GM04504 (cell line): ENCODE data around the gene RNASET2.
A peak's percentile ranks its signal among the peaks of the same experiment; 100 is the strongest.

Experiments
- DNase-seq: peaks from one replicate; pipeline ENCODE4 v3.0.0-alpha.2; 2012; ENCODE audit warnings: low read depth

RNASET2 gene, protein sequence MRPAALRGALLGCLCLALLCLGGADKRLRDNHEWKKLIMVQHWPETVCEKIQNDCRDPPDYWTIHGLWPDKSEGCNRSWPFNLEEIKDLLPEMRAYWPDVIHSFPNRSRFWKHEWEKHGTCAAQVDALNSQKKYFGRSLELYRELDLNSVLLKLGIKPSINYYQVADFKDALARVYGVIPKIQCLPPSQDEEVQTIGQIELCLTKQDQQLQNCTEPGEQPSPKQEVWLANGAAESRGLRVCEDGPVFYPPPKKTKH

DNA sequence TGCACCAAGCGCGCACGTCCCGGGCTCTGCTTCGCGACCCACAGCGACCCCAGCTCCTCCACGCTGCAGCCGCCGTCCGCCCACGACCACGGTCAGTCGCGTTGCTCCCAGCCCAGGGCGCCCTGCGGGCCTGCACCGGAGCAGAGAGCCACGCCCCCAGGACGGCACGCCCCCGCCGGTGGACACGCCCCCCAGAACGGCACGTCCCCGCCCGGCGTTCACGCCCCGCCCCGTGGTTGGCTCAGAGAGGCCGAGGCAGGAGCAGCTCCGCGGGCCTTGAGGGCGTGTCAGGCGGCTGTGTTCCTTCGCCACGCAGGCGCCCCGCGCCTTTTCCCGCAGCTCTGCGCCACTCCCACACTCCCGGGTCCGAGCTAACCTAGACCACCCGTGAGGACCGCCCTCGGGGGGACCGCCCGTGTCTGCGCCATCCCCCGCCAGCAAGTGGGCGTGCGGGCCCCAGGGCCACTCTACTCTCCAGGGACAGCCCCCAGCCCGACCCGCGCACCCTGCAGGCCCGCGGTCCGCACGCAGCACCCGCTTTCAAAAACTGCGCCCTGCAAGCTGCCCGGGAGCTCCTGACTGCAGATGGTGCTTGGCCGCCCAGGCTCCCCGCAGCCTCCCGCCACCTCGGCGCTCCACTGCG, at the start of gene RNASET2:
Gene RNASET2, minus strand, starts transcription at position 107 of the 643 bp plus-strand sequence. CDS start 368 bp downstream, outside the sequence.
- peak; percentile 81 for DNase-seq

DNA sequence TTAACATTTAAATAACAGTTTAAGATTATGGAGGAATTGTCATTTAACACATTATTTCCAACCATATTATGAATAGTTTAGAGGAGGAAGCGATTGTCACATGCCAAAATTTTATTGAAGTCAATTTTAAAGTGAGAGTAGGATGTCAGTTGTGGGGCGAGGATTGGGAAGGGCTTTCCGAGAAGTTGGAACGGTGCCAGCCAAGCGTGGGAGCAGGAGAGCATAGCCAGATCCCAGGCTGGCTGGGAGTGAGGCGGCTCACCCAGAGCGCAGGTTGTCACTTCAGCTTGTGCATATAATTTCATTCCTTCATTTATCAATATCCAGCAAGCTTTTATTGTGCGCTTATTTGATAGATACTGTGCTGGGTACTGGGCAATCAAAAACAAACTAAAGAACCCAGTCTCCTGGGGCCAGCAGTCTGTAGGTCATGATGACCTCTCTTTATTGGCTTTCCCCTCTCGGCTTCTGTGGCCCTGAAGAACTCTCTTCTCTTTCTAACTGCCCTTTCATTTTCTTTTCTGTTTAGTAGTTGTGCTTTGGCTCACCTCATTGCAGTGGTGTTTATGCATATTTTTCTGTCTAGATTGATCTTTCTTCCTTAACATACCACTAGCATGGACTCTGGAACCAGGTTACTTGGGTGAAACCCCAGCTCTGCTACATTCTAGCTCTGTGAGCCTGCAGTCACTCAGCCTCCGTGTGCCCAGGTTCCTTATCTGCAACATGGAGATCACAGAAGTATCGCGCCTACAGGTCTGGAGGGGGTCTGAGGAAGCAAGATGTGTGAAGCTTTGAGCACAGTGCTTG, 49.2 kb upstream of the RNASET2 start:
- DNase-seq = no peak

DNA sequence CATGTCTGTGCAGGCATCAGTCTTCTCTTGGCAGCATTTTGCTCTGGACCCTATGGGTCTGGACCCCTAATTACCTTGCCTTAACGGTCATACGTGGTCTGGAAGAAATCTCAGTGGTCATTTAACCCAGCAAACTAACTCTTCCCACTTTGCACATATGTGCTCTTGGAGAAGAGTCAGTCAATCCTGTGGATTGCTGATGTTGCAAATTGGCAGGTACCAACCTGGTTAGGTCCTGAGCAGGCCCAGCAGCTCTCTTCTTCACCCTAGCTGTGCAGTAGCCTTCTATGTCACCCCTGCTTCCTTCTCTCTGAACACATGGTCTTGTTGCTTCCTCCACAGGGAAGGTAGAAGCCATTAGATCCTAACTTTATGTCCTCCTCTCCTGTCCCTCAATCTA, 44.4 kb upstream of the RNASET2 start:
- DNase-seq = no peak

DNA sequence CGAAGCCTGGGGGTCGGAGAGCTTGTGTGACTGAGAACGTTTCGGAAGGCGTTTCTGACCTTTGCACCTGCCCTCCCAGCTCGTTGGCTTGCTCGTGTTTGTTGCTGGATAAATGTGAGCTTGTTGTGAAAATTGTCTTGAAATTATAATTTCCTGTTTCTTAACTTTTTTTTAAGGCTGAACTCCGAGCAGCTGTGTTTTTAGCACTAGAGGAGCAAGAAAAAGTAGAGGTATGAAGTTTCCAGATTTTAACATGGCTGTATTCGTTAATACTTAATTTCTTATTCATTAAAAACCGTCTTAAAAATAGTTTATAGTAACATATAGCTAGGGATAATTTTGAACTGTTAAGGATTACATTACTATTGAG, 43.5 kb upstream of the RNASET2 start:
- no peak for DNase-seq

DNA sequence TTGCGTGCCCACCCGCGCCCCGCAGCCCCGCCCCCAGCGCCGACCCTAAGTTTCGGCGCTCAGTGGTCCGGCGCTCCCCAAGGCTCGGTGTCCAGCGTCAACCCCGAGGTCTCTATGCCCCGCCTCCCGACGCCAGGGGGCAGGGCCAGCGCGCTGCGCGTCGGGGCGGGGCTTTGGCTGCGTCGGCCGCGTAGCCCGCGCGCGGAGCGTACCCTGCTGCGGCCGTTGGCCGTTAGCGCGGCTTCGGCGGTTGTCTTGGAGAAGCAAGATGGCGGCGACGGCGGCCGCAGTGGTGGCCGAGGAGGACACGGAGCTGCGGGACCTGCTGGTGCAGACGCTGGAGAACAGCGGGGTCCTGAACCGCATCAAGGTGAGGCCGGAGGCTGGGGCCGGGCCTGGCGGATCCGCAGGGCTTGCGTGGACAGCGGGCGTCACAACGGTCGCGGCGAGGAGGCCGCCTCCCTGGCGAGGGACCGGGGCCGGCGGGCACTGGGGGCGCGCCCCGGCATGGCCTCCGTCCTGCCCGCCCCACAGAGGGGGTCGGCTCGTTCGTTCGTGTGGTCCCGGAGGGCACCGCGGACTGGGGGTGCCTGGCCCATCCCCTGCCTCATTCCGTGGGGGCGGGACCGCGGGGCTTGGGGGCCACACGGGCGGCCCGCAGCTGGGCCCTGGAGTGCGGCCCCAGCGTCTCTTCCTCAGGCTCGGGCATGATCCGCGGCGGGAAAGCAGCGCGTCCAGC, 43.0 kb upstream of the RNASET2 start, which contains the start of gene CEP43:
Gene CEP43, plus strand, starts transcription at position 253 of the 739 bp plus-strand sequence. Its CDS starts 16 bp downstream, at position 269.
- peak; percentile 92 for DNase-seq

DNA sequence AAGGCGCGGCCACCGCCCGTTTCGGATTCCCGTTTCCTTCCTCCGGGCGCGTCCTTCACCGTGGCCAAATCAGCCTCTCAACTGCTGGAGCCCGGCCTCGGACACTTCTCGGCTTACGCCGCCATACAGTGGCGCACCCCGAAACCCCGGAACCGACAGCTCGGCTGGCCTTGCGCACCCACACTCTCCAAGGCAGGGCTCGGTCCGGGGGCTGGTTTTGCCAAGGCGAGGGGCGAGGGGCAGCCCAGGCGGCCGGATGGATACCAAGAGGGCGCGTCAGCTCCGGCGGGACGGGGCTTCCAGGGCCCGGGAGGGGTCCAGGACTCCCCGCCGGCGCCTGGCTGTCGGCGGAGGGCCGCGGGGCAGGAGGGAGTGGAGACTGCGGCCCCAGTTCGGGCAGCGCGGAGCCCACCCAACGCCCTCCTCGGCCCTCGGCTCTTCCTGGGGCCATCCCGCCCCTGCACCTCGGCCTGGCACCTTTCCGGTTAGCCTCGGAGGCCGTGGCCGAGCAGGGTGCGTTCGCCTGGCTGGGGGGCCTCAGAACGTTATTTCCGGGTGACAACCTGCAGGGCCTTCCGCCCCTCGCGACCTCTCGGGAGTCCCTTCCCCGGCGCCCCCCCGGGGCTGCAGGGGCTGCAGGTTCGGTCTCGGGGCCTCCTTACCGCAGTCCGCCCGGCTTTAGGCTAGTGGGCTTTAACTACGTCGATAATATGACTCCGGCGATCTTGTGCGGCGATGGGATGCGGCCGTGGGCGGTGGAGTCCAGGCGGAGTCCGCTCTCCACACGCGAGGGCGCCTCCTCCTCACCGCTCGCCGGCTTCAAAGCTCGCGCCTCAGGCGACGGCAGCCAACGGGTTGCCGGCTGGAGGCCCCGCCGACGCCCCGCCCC, 42.1 kb upstream of the RNASET2 start:
- DNase-seq = no peak

DNA sequence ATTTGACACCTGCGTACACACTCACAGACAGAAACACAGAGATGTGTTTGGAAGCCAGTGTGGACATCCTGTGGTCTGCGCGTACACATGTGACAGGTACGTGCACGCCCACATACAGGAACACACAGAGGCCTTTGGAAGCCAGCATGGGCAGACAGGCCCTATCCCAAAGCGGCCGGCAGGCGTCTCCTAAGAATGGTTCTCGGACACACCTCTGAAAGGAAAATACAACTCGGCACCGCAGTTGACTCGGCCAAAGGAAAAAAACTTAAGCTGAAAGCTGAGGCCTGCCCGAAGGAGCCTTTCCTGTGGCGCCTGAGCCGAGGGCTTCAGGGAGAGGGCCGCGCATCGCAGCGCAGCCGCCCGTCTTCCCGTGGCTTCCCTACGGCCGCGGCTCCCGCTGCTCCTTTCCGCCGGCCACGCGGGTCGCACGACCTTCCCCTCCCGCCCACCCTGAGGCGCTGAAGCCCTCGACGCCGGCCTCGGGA, 41.5 kb upstream of the RNASET2 start:
- peak; percentile 46 for DNase-seq

DNA sequence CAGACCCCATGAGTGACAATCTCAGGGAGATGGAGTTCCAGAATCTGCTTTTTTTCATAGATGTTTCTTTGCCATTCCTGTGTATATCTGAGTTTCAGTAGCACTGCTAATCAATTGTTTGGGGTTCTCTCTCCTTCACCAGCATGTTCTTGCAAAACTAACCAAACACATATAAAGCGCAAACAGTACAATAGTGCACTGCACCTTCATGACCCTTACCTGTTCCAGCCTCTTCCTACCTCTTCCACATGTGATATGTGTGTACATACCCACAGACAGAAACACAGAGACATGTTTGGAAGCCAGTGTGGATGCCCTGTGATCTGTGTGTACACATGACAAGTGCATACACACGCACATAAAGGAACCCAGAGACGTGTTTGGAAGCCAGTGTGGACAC, 41.0 kb upstream of the RNASET2 start:
- no peak for DNase-seq

DNA sequence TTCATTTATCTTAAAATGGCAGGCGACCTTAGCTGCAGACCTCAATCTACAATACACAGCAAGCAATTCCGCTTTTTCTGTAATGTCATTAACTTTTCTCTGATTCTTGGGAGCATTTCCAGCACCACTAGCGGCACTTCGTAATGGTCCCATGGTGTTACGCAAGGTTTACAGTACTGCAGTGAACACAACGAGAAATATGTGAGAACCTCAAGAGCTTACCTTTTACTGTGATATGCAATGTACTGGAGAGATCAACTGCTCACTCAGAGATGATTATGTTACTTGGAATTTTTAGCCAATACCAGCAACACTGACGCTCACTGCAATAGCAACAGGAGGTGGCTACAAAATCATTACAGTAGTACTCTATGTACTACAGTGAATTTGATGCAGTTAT, 40.1 kb upstream of the RNASET2 start:
- no peak for DNase-seq

DNA sequence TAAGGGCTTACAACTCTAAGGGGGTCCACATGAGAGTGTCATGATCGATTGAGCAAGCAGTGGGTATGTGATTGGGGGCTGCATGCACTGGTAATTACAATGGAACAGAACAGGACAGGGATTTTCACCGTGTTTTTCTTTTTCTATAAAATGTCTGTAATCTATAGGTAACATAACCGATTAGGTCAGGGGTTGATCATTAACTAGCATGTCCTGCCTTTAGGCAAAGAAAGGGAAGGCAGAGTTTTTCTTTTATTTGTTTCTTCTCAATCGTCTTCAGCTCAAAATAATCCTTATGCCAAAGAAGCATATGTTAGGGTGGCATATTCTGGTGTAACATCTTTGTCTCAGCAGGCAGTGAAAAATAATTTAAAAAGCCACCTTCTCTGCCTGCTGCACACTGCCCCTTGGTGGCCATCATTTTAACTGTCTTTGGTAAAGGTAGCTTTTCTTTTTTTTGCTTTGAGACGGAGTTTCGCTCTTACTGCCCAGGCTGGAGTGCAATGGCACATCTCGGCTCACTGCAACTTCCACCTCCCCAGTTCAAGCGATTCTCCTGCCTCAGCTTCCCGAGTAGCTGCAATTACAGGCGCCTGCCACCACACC, 33.2 kb upstream of the RNASET2 start:
- no peak for DNase-seq

DNA sequence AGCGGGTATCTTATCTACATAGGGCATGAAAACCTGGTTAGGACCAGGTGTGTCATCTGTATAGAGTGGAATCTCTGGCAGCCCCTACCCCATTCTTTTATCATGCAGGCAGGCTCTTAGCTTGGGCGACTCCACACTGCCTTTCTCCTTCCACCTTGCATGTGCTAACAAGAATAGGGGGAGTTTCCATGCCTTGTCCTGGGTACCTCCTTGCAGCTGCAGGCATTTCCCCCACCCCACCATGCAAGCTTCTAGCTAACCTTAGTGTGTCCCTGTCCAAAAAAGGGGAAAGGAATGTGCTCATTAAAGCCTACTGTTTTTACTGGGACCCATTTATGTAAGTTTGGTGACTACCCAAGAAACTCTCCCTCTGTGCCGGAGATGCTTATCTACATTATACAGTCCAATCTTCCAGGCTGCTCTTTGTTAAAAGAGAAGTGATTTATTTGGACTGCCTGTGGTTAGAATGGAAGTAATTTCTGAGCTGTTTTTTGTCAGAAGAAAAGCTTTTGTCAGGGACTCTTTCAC, 32.4 kb upstream of the RNASET2 start:
- no peak for DNase-seq

DNA sequence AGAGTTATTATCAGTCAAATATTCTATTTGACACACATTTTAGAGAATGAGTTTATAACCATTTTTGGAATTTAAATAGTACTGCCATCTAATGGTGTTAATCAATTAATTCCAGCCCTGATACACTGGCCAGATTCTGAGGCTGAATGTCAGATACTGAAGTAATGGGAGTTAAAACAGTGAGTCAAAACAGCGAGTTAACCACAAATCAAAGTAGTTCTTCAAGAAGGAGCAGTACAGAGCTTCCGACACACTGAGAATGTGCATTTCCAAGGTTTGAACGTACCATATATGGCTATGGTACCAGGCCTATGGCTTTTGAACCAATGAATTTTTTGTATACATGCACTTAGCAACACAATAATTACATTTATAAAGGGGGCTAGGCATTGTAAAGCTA, 31.6 kb upstream of the RNASET2 start:
- DNase-seq = no peak

DNA sequence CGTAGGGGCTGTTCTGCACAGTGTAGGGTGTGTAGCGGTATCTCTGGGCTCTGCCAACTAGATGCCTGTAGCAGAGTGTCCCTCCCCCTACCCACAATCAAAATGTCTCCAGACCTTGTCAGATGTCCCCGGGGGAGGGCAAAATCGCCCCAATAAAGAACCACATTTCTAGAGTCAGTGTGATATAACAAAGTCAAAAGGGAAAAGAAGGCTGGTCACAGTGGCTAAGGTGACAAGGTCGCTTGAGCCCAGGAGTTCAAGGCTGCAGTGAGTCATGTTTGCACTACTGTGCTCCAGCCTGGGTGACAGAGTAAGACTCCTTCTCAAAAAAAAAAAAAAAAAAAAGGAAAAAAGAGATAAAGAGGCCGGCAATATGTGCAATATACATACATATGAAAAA, 31.1 kb upstream of the RNASET2 start:
- DNase-seq = no peak

DNA sequence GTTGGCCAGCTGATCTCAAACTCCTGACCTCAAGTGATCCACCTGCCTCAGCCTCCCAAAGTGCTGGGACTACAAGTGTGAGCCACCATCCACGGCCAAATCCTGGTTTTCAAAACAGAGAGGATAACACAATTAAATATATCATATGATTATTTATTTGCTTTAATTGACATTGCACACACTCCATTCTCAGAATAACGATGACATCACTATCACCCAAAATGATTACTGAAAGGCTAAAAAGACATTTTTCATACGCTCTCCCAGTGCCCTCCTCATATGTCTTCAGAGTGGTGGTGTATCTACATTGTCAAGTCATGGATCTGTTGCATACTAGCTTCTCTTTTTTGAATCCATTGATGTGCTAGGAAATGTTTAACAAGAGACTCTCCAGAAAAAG, 24.4 kb upstream of the RNASET2 start:
- no peak for DNase-seq

DNA sequence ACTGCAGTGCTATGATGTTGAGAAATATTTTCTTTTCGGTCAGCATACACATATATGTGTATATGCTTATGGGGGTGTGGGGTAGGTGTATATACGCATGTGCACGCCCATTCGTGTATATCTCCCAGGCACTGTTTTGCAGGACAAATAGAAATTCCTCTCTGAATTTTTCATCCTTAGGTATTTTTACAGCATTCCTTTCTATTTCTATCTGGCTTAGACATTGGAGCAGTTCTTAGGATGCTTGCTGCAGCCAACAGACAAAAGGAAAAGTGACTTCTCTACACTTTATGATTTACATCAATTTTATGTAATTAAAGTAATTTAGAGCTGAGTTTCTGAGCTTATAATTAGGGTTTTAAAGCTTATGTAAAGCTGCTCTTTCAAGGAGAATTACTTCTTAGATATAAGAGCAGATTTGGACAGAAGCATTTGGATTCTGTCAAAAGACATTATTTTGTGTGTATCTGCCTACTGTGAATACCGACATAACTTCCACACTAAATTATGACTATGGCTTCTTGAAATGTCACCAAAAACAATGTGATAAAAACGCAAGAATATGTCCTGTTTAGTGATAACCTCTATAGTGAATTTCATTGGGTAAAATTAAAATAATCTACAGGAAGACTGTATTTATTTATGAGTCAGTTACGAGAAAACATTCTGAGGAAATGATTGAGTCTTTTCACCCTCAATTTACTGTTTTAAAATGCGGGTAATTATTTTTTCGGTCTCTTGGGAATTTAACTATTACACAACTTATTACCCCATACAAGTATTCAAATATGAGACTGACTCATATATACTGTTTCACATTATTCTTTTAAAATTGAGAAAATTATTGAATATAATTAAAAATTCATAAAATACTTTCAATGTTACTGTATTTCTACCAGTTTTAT, 21.5 kb upstream of the RNASET2 start:
- no peak for DNase-seq

DNA sequence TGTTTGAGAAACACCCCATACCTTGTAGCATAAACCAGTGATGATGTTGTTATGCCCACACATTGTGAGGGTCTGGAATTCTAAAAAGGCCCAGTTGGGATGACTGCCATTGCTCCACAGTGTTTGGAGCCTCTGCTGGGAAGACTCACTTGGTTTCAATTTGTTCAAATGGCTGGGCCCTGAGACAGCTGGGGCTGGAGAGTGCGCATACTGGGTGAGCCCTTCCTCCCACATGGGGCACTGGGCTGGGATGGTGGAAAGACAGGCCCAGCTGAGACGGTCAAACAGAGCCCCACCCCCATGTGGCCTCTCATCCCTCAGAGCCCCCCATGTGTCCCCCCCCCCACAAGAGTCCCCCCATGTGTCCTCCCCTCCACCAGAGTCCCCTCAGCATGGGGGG, 20.3 kb upstream of the RNASET2 start:
- no peak for DNase-seq

DNA sequence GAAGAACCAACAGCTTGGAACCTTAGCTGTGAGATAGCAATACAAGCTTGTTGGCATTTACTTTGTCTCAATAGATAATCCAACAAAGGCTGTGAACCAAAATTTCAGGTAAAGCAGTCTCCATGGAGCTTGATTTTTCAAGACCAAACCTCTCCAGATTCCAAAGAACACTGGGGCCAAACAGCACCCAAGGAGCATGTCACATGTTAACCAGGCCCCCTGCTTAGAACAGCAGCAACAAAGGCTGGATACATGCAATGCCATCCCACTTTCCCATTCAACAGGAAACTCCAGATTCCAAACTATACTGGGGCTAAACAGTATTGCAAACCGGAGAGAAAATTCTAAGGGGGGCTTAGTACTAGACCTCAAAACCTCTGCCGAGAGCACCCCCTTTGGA, 15.8 kb upstream of the RNASET2 start:
- no peak for DNase-seq

DNA sequence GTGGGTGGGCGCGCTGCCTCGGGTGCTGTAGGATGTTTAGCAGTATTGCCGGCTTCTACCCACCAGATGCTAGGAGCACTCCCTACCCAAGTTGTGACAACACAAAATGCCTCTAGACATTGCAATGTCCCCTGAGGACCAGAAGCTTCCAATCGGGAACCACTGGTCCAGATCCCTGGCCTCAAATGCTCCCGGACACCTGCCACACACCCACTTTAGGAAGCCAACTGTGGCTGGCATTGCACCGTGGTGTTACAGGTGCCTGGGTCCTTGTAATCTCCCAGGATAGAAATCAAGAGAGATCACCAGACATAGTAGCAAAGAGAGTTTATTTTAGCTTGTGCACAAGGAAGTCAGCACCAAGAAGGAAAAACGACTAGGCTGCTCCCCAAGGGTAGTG, 14.9 kb upstream of the RNASET2 start:
- DNase-seq = no peak

DNA sequence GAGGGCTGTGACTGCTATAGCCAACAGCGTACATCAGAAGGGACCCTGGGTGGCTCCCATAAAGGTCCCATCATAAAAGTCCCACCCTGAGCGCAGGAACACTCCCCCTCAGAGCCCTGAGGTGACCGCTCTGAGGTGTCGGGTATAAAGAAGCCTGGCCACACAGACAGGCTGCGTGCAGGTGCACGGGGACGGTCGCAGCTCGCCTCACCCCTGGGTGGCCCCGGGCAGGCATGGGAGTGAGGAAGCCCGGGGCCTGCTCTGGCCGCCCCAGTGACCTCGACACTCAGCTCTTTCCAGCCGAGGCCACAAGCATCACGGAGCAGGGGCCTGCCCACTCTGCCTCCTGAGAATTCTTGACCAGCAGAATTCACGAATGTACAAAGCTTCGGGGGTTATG, 14.4 kb upstream of the RNASET2 start:
- DNase-seq = no peak
